ENCODE data around the gene RFX3.

The RFX3 gene

DNA sequence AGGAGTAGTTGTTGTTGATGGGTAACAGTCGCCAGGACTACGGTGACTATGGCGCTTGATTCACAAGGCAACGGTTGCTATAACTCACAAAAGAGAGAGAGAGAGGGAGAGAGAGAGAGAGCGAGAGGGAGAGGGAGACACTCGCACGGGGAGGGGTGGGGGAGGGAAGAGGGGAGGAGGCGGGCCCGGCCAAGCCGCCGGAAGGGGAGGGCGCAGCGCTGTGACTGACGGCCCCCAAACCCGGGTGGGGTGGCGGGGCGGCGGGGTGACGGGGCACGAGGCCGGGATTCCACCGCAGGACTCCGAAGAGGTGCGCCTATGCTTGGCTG, at the start of gene RFX3:
RFX3 (minus strand) TSS at position 166 of the 329 bp plus-strand sequence. CDS start 130,413 bp downstream, outside the sequence.
- FAIRE-seq: peak; percentile 87
- peak; percentile 71 for DNase-seq (ENCODE audit: extremely low spot score, insufficient read length, low read depth)

DNA sequence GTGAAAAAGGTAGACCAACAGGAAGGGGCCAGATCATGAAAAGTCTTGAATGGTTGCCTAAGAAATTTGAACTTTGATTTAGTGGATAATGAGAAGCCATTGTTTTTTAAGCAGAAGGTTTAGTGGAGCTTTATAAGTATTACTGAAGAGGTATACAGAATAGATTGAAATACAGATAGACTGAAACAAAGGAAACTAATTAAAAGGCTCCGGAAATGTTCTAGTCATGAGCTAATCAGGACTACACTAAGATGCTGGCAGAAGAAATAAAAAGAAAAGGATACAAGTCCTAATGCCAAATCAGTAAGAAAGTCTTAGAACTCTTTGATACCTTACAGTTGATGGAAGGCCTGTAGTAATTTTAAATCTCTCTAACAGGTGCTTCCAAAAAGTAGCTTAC, 45.7 kb upstream of the RFX3 start:
- FAIRE-seq (no peak), DNase-seq (ENCODE audit: extremely low spot score, insufficient read length, low read depth) (no peak)

DNA sequence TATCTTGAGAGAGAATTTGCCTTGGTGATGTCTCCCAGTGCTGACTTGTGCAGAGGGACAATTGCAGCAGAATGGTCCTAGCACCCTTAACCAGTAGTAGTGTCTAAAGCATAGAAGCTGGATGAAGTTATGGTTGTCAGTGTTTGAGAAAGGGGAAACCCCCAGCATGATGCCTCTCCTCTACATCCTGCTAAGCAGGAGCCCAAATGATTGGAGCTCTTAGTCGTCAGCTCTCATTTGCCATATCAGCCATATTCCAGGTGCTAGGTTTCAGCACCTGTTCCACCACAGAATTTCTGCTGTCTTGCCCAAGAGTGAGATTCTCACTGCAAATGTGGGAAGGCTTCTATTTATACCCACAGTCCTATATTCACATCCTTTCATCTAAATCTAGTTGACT, 43.7 kb upstream of the RFX3 start:
- FAIRE-seq (no peak), DNase-seq (ENCODE audit: extremely low spot score, insufficient read length, low read depth) (no peak)

DNA sequence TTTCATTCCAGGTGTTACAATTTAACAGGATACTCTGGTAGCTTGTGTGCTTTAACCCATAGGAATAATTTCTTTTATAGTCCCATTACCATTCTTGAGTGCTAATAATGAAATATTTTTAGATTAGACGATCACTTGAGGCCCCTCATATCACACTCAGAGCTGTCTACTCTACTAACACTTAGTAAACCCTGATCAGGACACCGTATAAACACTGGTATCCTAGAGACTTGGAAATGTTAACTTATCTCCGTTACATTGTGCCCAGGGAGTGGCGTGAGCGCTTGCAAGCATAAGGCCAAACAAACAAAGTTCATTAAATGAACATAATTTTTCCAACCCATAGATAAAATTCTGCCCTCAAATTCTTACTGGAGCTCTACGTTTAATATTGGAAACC, 42.2 kb upstream of the RFX3 start:
- DNase-seq (ENCODE audit: extremely low spot score, insufficient read length, low read depth) (no peak), FAIRE-seq (no peak)

DNA sequence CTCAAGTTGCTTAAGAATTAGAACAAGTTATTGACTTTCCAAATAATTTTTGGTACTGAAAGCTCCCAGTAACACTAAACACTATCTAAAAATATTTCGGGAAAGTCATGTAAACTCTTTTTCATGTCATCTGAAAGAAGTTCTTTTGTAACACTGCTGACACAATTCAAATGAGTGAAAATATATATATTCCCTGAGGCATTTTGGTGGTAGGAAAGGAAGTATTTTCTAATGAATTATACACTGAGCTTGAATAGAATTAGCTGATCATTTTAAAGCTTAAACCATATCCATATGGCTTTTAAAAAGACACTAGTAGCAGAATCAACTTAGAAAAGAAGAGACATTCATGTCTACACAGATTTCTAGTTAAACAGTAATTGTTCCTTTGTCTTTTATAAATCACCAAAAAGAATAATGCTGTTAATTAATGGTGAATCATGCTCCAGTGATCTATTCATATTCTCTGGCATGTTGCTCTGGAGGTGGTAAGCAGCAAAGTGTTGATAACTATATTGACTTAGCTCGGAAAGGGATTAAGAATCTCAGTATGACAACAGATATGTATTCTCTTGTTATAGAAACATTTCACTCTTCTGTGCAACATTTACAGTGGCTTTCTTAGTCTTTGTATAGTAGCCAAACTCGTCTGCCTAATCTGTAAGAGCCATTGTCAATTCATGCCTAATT, 27.4 kb upstream of the RFX3 start:
- FAIRE-seq (no peak), DNase-seq (ENCODE audit: extremely low spot score, insufficient read length, low read depth) (no peak)

DNA sequence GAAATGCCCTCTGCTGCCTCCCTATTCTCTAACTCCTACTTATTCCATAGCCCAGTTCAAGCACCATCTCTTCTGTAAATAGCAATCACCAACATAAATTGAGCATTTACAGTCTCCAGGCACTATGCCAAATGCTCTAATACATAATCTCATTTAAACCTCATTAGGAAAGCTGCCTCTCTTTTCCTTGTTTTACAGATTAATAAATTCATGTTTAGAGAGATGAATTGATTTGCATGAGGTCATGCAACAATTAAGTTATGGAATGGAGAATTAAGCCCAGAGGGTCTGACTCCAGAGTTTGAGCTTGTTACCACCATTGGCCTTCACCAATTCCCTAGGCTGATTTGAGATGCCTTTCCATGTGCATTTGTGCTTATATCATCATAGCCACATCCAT, 23.4 kb upstream of the RFX3 start:
- DNase-seq (ENCODE audit: extremely low spot score, insufficient read length, low read depth) (no peak), FAIRE-seq (no peak)

DNA sequence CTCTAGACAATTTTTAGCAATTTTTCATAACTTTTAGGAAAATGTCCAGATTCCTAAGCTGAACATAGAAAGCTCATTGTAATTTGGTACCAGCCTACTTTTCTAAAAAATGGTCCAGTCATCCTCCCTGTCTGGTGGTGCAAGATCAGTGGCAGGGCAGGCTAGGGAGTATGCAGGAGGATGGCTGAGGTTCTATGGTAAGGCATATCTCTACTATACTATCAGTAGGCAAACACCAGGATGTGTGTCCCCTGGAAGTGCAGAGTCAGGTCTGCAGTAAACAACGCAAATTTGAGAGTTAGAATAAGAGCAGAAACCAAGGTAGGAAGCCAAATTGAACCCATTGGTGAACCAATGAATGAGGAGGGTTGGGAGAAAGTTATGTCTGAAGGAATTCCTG, 22.8 kb upstream of the RFX3 start:
- DNase-seq (ENCODE audit: extremely low spot score, insufficient read length, low read depth) (no peak), FAIRE-seq (no peak)

DNA sequence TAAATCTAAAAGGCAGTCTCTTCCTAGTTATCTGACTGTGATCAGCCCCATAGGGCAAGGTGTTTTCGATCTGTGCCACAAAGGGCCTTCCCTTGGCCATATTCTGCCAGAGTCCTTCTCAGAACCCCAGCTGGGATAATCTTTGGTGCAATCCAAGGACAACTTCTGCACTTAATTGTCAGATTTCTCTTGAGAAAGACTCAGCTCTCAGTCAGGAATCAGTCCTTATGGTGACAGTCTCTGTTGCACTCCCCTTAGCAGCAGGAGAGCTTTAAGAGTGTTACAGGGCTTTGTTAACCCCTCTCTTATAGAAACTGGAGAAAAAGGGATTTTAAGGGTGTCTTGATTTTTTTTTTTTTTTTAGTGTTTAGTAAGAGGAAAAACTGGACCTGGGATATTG, 15.4 kb upstream of the RFX3 start:
- DNase-seq (ENCODE audit: extremely low spot score, insufficient read length, low read depth) (no peak), FAIRE-seq (no peak)

DNA sequence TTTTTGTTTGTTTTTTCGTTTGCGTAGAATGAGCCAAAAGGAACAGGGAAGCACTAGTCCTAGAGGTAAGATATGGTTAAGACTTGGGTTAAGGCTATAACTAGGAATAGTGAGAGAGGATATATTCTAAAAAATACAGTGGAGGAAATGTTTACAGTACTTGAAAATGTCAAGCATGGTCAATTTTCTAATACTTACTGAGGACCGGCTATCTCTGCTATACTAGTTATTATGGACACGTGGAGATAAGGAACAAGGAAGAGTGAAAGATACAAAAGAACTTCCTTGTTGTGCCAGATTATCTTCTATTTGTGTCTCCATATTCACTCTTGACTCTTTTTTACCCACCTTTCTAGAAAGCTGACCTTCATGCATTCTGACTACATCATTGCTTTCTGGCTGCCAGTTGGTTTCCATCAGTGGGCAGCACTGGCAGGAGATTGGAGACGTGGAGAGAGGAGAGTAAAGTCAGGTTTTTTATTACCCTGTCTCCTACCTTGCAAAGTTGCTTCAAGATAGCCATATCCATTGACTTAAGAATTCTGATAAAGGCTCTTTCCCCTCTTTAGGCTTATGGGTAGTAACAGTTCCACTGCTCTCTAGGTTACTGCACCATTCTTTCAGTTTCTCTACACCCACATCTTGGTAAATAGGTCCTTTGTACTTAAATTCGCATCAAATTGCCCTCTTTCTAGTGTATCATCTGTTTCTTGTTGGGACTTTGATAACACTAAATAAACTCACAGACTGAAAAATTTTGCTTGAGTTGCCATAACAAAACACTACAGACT, 9.0 kb upstream of the RFX3 start:
- DNase-seq (ENCODE audit: extremely low spot score, insufficient read length, low read depth) (no peak), FAIRE-seq (no peak)

DNA sequence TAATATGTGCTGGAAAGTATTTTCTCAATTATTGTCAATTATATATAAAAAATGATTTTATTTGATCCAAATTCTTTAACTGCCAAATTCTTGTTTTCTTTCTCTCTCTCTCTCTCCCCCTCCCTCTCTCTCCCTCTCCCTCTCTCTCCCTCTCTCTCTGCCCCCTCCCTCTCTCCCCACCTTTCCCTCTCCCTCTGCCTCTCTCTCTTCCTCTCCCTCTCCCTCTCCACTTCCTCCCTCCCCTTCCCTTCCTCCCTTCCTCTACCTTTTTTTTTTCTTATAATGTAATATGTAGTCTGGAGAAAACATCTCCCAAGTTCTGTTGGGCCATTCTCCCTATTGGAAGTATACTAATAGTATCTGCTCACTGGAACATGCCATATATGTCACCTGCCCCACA, 6.4 kb upstream of the RFX3 start:
- no peak for DNase-seq (ENCODE audit: extremely low spot score, insufficient read length, low read depth)
- no peak for FAIRE-seq

DNA sequence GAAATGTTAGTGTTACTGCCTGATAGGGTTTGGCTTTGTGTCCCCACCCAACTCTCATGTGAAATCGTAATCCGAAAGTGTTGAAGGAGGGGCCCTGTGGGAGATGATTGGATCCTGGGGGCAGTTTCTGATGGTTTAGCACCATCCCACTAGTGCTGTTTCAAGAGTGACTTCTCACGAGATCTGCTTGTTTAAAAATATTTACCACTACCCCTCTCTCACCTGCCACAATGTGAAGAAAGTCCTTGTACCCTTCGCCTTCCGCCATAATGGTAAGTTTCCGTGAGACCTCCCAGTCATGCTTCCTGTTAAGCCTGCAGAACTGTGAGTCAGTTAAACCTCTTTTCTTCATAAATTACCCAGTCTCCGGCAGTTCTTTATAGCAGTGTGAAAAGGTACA, 2.6 kb upstream of the RFX3 start:
- FAIRE-seq (peak; percentile 84), DNase-seq (ENCODE audit: extremely low spot score, insufficient read length, low read depth) (no peak)

DNA sequence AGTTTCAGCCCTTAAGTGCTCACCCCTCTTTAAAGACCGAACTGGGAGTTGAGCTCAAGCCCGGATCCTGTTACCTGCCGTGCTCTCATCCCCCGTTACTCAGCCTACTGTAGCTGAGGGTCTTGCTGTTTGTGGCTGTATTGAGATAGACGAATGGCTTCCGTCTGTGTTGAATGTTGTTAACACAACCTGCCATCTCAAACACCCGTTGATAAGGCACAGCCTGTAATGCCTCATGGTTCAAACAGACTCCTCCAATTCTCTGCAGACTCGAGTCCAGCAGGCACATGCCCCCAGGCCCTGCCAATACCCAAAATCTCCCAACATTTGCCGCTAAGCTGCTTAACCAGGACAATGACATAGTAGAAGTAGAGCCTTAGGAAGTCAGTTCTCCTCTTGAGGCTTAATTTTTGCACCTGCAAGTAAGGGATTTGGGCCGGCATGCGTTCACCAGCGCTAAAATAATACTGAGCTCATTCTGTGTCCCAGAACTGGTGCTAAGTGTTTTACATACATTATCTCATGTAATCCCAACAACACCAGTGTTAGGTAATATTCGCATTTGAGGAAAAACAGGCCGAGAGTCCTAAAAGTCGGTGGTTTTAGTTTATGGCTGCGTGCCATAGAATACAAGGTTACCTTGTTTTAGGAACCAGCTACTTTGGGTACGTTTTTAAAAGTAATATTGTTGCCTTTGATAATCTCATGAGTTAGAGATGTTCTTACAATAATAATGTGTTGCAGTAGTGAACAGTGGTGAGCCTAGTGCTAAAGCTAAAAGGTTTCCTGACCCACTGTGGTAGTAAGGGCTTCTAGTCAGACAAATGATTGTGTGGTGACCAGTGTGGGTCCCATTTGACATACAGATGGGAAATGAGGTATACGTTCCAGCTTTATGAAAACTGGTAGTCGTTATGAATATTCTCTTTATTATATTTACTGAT, 1.5 kb upstream of the RFX3 start:
- no peak for FAIRE-seq
- DNase-seq (ENCODE audit: extremely low spot score, insufficient read length, low read depth): no peak

DNA sequence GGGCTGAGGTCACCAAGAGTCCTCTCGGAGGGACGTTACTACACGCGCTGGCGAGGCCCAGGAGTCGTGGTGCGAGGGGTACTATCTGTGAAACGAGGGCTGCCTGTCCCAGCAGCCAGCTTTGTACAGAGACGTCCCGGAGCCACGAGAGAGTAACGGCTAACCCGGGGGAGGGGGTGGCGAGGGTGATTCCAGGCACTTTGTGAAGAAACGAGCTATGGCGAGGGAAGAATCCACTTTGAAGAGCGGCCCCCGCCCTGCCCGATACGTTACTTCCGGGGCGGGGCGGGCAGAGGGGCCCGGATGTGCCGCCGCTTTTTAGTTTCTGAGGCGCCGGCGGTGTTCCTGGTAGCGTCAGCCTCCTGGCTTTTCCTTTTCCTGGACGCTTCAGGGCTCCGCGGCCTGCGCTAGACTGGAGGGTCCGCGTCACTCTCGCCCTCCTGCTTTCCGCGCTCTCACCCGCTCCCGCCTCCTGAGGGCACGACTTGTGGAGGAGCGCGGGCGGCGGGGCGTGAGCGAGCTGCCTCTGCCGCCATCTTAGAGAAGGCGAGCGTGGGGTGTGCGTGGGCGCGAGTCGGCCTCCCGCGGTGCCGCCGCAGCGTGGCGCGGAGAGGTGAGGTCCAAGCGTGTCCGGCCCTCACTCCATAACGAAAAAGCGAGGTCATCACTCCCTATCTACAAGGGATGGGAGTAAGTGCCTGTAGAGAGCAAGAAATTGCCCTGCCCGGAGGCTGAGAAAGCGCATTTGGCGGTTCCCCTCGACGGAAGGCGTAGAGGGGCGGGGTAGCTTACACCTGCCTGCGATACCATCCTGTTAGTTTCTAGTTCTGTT, 580 bp upstream of the RFX3 start:
- no peak for FAIRE-seq

DNA sequence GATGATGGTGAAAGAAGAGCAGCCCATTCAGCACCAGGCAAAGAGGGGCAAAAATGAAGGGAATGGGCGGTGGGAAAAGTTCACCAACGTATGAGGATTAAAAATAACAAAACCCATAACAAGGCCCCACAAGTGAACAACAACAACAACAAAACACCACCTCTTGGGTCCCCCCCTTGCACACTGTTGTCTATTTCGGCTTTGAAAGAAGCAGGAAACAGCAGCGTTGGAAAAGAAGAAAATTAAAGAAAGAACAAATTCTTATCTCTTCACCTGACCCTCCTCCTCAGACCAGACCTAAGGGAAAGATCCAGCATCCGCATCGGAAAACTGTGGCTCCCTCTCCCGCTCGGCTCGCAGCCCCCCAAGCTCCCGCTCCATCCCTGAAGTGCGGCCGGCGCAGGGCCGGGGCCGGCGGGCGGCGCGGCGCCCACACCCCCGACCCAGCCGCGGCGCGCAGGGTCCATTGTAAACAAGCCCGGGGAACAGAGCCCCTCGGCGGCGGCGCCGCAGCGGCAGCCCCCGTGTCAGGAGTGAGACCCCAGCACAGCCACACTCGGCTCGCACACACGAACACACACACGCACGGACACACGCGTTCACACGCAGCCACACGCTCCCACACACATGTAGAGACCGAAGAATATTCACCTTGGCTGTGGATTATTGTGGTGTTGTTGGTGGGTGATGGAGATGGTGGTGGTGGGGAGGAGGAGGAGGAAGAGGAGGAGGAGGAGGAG, 535 bp downstream of the RFX3 start:
- no peak for DNase-seq (ENCODE audit: extremely low spot score, insufficient read length, low read depth)
- no peak for FAIRE-seq

More for the DNA sequence above, 580 bp upstream of the RFX3 start:
- DNase-seq (ENCODE audit: extremely low spot score, insufficient read length, low read depth): peak; percentile 40

DNA sequence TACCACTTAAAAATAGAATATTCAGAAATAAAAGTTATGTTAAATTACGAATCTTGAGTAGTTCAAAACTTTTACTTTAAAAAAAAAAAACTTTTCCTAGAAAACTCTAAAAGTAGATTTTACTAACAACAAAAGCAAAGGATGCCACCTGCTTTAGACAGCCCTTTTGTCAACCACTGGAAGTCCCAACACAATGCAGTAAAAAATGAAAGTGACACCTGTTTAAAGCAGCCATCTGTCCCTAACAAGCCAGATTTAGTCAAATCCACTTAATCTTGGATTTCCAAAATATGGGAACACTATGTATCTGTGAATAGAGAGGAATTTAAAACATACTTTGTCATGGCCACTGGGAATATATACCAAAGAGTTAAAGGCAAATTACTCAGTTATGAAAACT, 3.8 kb downstream of the RFX3 start:
- no peak for FAIRE-seq
- DNase-seq (ENCODE audit: extremely low spot score, insufficient read length, low read depth): no peak

DNA sequence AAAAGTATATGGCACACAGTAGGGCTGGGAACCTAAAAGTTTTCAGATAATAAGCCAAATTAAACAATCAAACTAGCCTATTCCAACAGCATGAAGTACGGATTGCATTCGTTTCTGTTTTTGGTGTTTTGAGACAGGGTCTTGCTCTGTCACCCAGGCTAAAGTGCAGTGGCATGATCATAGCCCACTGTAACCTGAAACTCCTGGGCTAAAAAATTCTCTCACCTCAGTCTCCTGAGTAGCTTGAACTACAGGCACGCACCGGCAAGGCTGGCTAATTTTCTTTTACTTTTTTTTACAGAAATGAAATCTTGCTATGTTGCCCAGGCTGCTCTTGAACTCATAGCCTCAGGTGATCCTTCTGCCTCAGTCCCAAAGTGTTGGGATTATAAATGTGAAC, 5.2 kb downstream of the RFX3 start:
- DNase-seq (ENCODE audit: extremely low spot score, insufficient read length, low read depth) (no peak), FAIRE-seq (no peak)

DNA sequence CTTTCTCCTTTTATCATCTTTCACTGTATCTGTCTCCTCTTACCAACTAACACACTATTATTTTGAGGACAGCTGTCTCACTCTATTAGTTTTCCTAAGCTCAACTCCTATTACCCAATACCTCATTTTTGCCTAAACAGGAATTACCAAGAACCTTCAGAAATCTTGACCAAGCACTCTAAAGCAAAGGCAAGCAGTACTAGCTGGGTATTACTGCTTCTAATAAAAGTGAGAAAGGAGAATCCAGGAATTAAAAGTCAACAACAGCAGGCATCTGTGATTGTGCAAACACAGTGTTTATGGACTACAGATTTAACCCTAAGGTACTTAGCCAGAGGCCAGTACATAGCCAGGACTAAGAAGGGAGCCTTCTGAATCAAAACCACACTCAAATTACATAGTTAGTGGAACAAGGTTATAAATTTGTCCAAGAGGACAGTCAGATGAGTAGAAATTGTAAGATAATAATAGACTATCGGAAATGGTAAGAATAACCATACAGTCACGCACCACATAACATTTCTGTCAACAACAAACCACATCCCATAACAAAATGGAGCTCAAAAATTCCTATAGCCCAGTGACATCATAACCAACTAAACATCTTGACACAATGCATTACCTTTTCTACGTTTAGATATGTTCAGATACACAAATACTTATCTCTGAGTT, 8.3 kb downstream of the RFX3 start:
- DNase-seq (ENCODE audit: extremely low spot score, insufficient read length, low read depth): no peak
- no peak for FAIRE-seq

DNA sequence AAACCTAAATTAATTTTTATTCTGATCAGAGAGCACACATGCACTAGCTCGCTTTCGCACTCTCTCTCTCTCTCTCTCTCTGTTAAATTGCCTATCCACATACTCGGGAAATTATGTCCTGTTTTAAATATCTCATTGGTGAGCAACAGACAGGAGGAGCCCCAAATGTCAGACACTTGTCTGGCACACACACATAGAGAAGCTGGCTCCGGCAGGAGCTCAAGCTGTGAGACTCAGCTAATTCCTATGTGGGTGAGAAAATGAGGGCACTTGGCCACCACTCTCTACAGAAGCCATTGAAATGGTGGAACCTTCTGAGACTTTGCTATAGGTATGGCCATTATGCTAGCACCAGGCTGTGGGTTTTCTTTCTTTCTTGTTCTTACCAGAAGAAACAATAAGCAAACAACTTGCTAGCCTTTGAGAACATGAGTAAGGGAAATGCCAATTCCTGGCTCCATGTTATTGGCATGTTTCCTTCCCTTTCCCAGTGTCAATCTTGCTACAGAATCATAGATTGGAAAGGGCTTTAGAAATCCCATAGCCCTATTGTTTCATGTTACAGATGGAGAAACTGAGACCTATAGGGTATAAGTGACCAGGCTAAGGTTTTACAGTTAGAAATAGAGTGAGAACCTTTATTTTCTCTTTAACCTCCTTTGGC, 9.0 kb downstream of the RFX3 start:
- DNase-seq (ENCODE audit: extremely low spot score, insufficient read length, low read depth) (no peak), FAIRE-seq (no peak)
